Body of pancreas (tissue), 4 donors: Measurements from ENCODE around the gene WWOX.

ENCODE experiments used
- CTCF ChIP-seq, 7 experiments: fragments of 450-650 bp in 4 of 7; fragments of 200-600 bp in 3 of 7; sonication (generic) in 3 of 7; IDR thresholded peaks; one replicate each; pipeline ENCODE4 v1.5.1; 2016 to 2019; ENCODE audit warnings: antibody characterized with exemption in 7 of 7
- POLR2A ChIP-seq, 3 donors: fragments of 450-650 bp; IDR thresholded peaks; one replicate each; pipeline ENCODE4 v1.6.1; 2016; ENCODE audit warnings: antibody characterized with exemption in 3 of 3, mild to moderate bottlenecking in 2 of 3

- no peak for TF ChIP-seq CTCF (IDR thresholded peaks at IDR 0.05)
- TF ChIP-seq POLR2A (IDR thresholded peaks at IDR 0.05) = no peak
Measured at GRCh38 chr16:78689536-78689935, 590.1 kb downstream of the WWOX start.
